Muscle of back (tissue), 11 donors: Measurements from ENCODE around the gene TMEM270. TPM values are rescaled to one million over a fixed set of nuclear protein-coding genes. Genes with fewer than 3 reads are reported as not detected.
A peak's percentile ranks its signal among the peaks of the same experiment; 100 is the strongest.

Source experiments
- DNase-seq, 3 donors: peaks; one replicate each; pipeline versions ENCODE4 v3.0.0 to v3.0.0-alpha.2; 2013
- polyA plus RNA-seq, 10 donors: library from polyadenylated mRNA; unstranded; fragments of 120-200 nt; gene quantifications; one replicate each; pipeline ENCODE4 v1.2.1, GENCODE V29; 2013; ENCODE audit not compliant: insufficient read length in 10 of 10

TMEM270 gene
- polyA plus RNA-seq, 10 donors = not detected

GRCh38 chr7:73885975-73886798 lies 25.2 kb downstream of the TMEM270 start:
- peak; percentile 74 to 95 (median 88) for DNase-seq

- no peak for DNase-seq
These were observed 26.8 kb downstream of the TMEM270 start for GRCh38 chr7:73887762-73888161.

GRCh38 chr7:73888959-73889358 lies 28.0 kb downstream of the TMEM270 start:
- DNase-seq = peak in 1 of 3 donors; percentile 28

GRCh38 chr7:73890555-73891147 lies 29.7 kb downstream of the TMEM270 start:
- no peak for DNase-seq

GRCh38 chr7:73891178-73891885 lies 30.4 kb downstream of the TMEM270 start:
- DNase-seq = peak in 1 of 3 donors; percentile 43

- peak in 2 of 3 donors; percentile 69 to 81 for DNase-seq
These were observed 31.3 kb downstream of the TMEM270 start for GRCh38 chr7:73892003-73892999.

GRCh38 chr7:73893342-73894101 lies 32.6 kb downstream of the TMEM270 start:
- peak; percentile 64 to 89 (median 79) for DNase-seq

GRCh38 chr7:73894166-73894565 lies 33.2 kb downstream of the TMEM270 start:
- peak in 1 of 3 donors; percentile 63 for DNase-seq

GRCh38 chr7:73894733-73895551 lies 34.0 kb downstream of the TMEM270 start:
- peak in 2 of 3 donors; percentile 67 to 96 for DNase-seq

- DNase-seq = no peak
These were observed 34.7 kb downstream of the TMEM270 start for GRCh38 chr7:73895626-73896025.

- no peak for DNase-seq
These were observed 35.5 kb downstream of the TMEM270 start for GRCh38 chr7:73896454-73896853.

- DNase-seq = peak; percentile 87 to 92 (median 91)
These were observed 38.8 kb downstream of the TMEM270 start for GRCh38 chr7:73899731-73900142.

- peak in 1 of 3 donors; percentile 47 for DNase-seq
These were observed 39.3 kb downstream of the TMEM270 start for GRCh38 chr7:73900286-73900685.

GRCh38 chr7:73901231-73901822 lies 40.4 kb downstream of the TMEM270 start:
- DNase-seq = no peak

GRCh38 chr7:73901823-73902597 lies 41.1 kb downstream of the TMEM270 start:
- DNase-seq = no peak

- no peak for DNase-seq
These were observed 42.6 kb downstream of the TMEM270 start for GRCh38 chr7:73903321-73904218.
